HEK293 (cell line): ENCODE data around the gene KCNJ16.

Source experiments
- CTCF ChIA-PET: fragments of 350-600 bp; formaldehyde crosslinking; extraction: SDS; loops from one replicate; lab custom pipeline; 2021; ENCODE audit warnings: antibody characterized with exemption; lab: Yijun Ruan, JAX
- POLR2A ChIA-PET: fragments of 300-600 bp; formaldehyde crosslinking; extraction: SDS; loops from one replicate; lab custom pipeline; 2020; ENCODE audit warnings: antibody characterized with exemption, inconsistent platforms; lab: Yijun Ruan, JAX
- H3K27ac ChIP-seq: fragments of 200-500 bp; sonication (Bioruptor generic); 2 replicates; pipeline ENCODE4 v1.5.1; 2014; ENCODE audit warnings: low read depth, low read length, control low read depth, inconsistent platforms; ENCODE audit errors: extremely low read depth
- H3K36me3 ChIP-seq, 2 experiments: fragments of 200-500 bp in 1 of 2; sonication (Bioruptor generic) in 1 of 2; 1 replicate in 1 of 2; 2 replicates in 1 of 2; pipeline ENCODE4 v1.5.1; 2014 to 2017; ENCODE audit warnings: inconsistent platforms in 2 of 2, low read length in 2 of 2; ENCODE audit not compliant: control insufficient read depth in 2 of 2, insufficient read depth in 1 of 2
- H3K4me1 ChIP-seq: fragments of 200-500 bp; sonication (Bioruptor generic); 2 replicates; pipeline ENCODE4 v1.5.1; 2014; ENCODE audit warnings: mild to moderate bottlenecking, low read length, inconsistent platforms; ENCODE audit not compliant: control insufficient read depth, insufficient read depth
- H3K4me3 ChIP-seq: 2 replicates; pipeline ENCODE4 v1.5.1; 2011; ENCODE audit warnings: low read depth, mild to moderate bottlenecking, control low read depth, low read length, moderate library complexity
- H3K9me3 ChIP-seq: fragments of 200-500 bp; sonication (Bioruptor generic); 2 replicates; pipeline ENCODE4 v1.5.1; 2014; ENCODE audit warnings: low read depth, low read length, inconsistent platforms; ENCODE audit not compliant: control insufficient read depth, insufficient read depth
- HOXC10 ChIP-seq: sonication (generic); formaldehyde crosslinking; IDR thresholded peaks from 2 replicates; pipeline ENCODE4 v1.8.1; 2023; ENCODE audit warnings: mild to moderate bottlenecking, missing genetic modification reagents
- OVOL3 ChIP-seq: fragments of 450-650 bp; formaldehyde crosslinking; IDR thresholded peaks from 2 replicates; pipeline ENCODE4 v1.5.1; 2016; ENCODE audit warnings: missing biosample characterization, missing genetic modification characterization
- RBAK ChIP-seq: fragments of 450-650 bp; formaldehyde crosslinking; IDR thresholded peaks from 2 replicates; pipeline ENCODE4 v1.5.1; 2016; ENCODE audit warnings: missing biosample characterization, missing genetic modification characterization
- SCRT1 ChIP-seq: fragments of 450-650 bp; formaldehyde crosslinking; IDR thresholded peaks from 2 replicates; pipeline ENCODE4 v1.5.1; 2016; ENCODE audit warnings: missing biosample characterization, missing genetic modification characterization, borderline replicate concordance
- ZEB2 ChIP-seq: fragments of 450-650 bp; formaldehyde crosslinking; IDR thresholded peaks from 2 replicates; pipeline ENCODE4 v1.5.1; 2016; ENCODE audit warnings: missing biosample characterization, missing genetic modification characterization
- ZFP3 ChIP-seq: fragments of 450-650 bp; formaldehyde crosslinking; IDR thresholded peaks from 2 replicates; pipeline ENCODE4 v1.5.1; 2016; ENCODE audit warnings: low read depth, missing biosample characterization, missing genetic modification characterization
- ZIC2 ChIP-seq: fragments of 450-650 bp; formaldehyde crosslinking; IDR thresholded peaks from 2 replicates; pipeline ENCODE4 v1.5.1; 2016; ENCODE audit warnings: missing biosample characterization, missing genetic modification characterization
- ZNF10 ChIP-seq: fragments of 450-650 bp; formaldehyde crosslinking; IDR thresholded peaks from 2 replicates; pipeline ENCODE4 v1.5.1; 2017; ENCODE audit warnings: missing biosample characterization, missing genetic modification characterization
- ZNF133 ChIP-seq: fragments of 450-650 bp; formaldehyde crosslinking; IDR thresholded peaks from 2 replicates; pipeline ENCODE4 v1.5.1; 2016; ENCODE audit warnings: missing biosample characterization, missing genetic modification characterization
- ZNF16 ChIP-seq: fragments of 450-650 bp; formaldehyde crosslinking; IDR thresholded peaks from 2 replicates; pipeline ENCODE4 v1.5.1; 2016; ENCODE audit warnings: low read depth, missing biosample characterization, missing genetic modification characterization
- ZNF175 ChIP-seq: fragments of 450-650 bp; formaldehyde crosslinking; IDR thresholded peaks from 2 replicates; pipeline ENCODE4 v1.5.1; 2016; ENCODE audit warnings: missing biosample characterization, missing genetic modification characterization
- ZNF202 ChIP-seq: fragments of 450-650 bp; formaldehyde crosslinking; IDR thresholded peaks from 2 replicates; pipeline ENCODE4 v1.5.1; 2016; ENCODE audit warnings: missing biosample characterization, missing genetic modification characterization, borderline replicate concordance
- ZNF214 ChIP-seq: fragments of 450-650 bp; formaldehyde crosslinking; IDR thresholded peaks from 2 replicates; pipeline ENCODE4 v1.5.1; 2017; ENCODE audit warnings: missing biosample characterization, mild to moderate bottlenecking, missing genetic modification characterization, borderline replicate concordance
- ZNF433 ChIP-seq: fragments of 450-650 bp; formaldehyde crosslinking; IDR thresholded peaks from 2 replicates; pipeline ENCODE4 v1.5.1; 2016; ENCODE audit warnings: missing biosample characterization, missing genetic modification characterization, low read depth
- ZNF549 ChIP-seq: fragments of 450-650 bp; IDR thresholded peaks from 2 replicates; pipeline ENCODE4 v1.5.1; 2018; ENCODE audit warnings: missing biosample characterization, missing genetic modification characterization, mild to moderate bottlenecking, inconsistent platforms, moderate library complexity
- ZNF596 ChIP-seq: fragments of 450-650 bp; IDR thresholded peaks from 2 replicates; pipeline ENCODE4 v1.5.0; 2018; ENCODE audit warnings: missing biosample characterization, mild to moderate bottlenecking, missing genetic modification characterization, moderate library complexity
- ZNF701 ChIP-seq: fragments of 450-650 bp; formaldehyde crosslinking; IDR thresholded peaks from 2 replicates; pipeline ENCODE4 v1.5.1; 2016; ENCODE audit warnings: missing biosample characterization, missing genetic modification characterization
- ZNF76 ChIP-seq: fragments of 450-650 bp; formaldehyde crosslinking; IDR thresholded peaks from 2 replicates; pipeline ENCODE4; 2016; ENCODE audit warnings: low read depth, missing biosample characterization, missing genetic modification characterization, borderline replicate concordance
- ZNF785 ChIP-seq: fragments of 450-650 bp; formaldehyde crosslinking; IDR thresholded peaks from 2 replicates; pipeline ENCODE4 v1.5.1; 2016; ENCODE audit warnings: missing biosample characterization, missing genetic modification characterization
- ZNF830 ChIP-seq: fragments of 450-650 bp; IDR thresholded peaks from 2 replicates; pipeline ENCODE4 v1.5.0; 2018; ENCODE audit warnings: missing biosample characterization, missing genetic modification characterization, low read depth, mild to moderate bottlenecking, moderate library complexity
- ZSCAN30 ChIP-seq: fragments of 450-650 bp; IDR thresholded peaks from 2 replicates; pipeline ENCODE4 v1.5.1; 2018; ENCODE audit warnings: missing biosample characterization, mild to moderate bottlenecking, missing genetic modification characterization, moderate library complexity
- ZXDB ChIP-seq: fragments of 450-650 bp; formaldehyde crosslinking; IDR thresholded peaks from 2 replicates; pipeline ENCODE4 v1.5.1; 2016; ENCODE audit warnings: missing biosample characterization, missing genetic modification characterization
- TF ChIP-seq, protein P1 (sequence below): fragments of 450-650 bp; formaldehyde crosslinking; IDR thresholded peaks from 2 replicates; pipeline ENCODE4 v1.5.1; 2016; ENCODE audit warnings: missing biosample characterization, missing genetic modification characterization
- TF ChIP-seq, protein P2 (sequence below): fragments of 450-650 bp; formaldehyde crosslinking; IDR thresholded peaks from 2 replicates; pipeline ENCODE4 v1.5.1; 2017; ENCODE audit warnings: missing biosample characterization, missing genetic modification characterization
- TF ChIP-seq, protein P3 (sequence below): fragments of 450-650 bp; formaldehyde crosslinking; IDR thresholded peaks from 2 replicates; pipeline ENCODE4 v1.5.1; 2017; ENCODE audit warnings: missing biosample characterization, mild to moderate bottlenecking, missing genetic modification characterization, moderate library complexity
- TF ChIP-seq, protein P4 (sequence below): fragments of 450-650 bp; formaldehyde crosslinking; IDR thresholded peaks from 2 replicates; pipeline ENCODE4 v1.5.1; 2016; ENCODE audit warnings: missing biosample characterization, missing genetic modification characterization
- TF ChIP-seq, protein P5 (sequence below): IDR thresholded peaks from 2 replicates; pipeline ENCODE4 v1.6.1; 2011; ENCODE audit warnings: mild to moderate bottlenecking, low read depth, low read length, borderline replicate concordance
- TF ChIP-seq, protein P6 (sequence below): fragments of 450-650 bp; formaldehyde crosslinking; IDR thresholded peaks from 2 replicates; pipeline ENCODE4 v1.5.1; 2016; ENCODE audit warnings: missing biosample characterization, missing genetic modification characterization

KCNJ16 gene

DNA sequence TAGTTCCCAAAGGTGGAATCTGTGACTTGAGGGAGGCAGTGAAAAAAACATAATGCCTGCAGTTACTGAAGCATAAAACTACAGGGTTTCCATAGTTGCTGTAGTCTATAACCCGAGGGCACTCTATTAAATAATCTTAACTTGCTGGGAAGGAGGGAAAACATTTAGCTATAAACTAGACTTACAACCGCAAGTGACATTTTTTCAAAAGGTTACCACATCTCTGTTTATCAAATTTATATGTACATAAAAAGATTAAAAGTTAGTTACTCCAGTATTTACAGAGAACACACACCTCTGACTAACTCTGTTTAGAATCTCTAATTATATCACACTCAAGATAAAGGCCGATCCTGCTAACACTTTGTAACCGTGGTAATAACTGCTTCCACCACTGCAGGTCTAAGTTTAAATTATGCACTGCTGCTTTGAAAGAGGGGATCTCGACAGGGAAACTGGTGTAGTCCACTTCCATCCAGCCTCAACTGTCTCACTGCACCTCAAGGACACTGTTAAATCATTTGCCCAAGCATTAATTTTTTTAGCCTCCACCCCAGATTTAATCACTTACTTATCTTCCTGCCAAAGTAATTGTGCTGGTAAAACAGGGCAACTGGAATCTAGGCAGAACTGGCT lies 14.6 kb downstream of the KCNJ16 start:
- Histone ChIP-seq H3K4me1 (peaks cover 14% of the 10 kb centered on the region), H3K9me3 (no peaks in the 10 kb centered on the region), H3K27ac (peak overlapping the region; percentile 67), H3K4me3 (no peak overlapping the region), H3K36me3 (no peaks in the 10 kb centered on the region)
- POLR2A ChIA-PET: no interaction called here
- CTCF ChIA-PET: no interaction called here
- TF ChIP-seq ZXDB (peak; percentile 80), ZSCAN30 (tag by site-specific recombination) (no peak), ZNF202 (tag by site-specific recombination) (no peak), ZNF214 (tag by site-specific recombination) (no peak), ZNF596 (tag by site-specific recombination) (peak; percentile 30; the same call in 1 of the 2 replicates), ZNF10 (tag by site-specific recombination) (no peak), ZEB2 (tag by site-specific recombination) (no peak), ZNF830 (tag by site-specific recombination) (no peak), ZNF785 (tag by site-specific recombination) (no peak), ZNF16 (tag by site-specific recombination) (no peak), ZNF549 (tag by site-specific recombination) (0 out of 2 replicates have a peak, but pooled peaks have one; percentile 4), RBAK (tag by site-specific recombination) (no peak), ZNF76 (tag by site-specific recombination) (no peak), SCRT1 (0 out of 2 replicates have a peak, but pooled peaks have one; percentile 21), ZIC2 (peak; percentile 39; the same call in 1 of the 2 replicates), ZNF433 (tag by site-specific recombination) (no peak), OVOL3 (tag by site-specific recombination) (peak; percentile 47; the same call in 1 of the 2 replicates), ZNF175 (tag by site-specific recombination) (no peak), HOXC10 (CRISPR knock-in tag) (no peak), ZNF133 (tag by site-specific recombination) (no peak), ZFP3 (tag by site-specific recombination) (no peak), ZNF701 (tag by site-specific recombination) (no peak)
- TF ChIP-seq, protein P1, sequence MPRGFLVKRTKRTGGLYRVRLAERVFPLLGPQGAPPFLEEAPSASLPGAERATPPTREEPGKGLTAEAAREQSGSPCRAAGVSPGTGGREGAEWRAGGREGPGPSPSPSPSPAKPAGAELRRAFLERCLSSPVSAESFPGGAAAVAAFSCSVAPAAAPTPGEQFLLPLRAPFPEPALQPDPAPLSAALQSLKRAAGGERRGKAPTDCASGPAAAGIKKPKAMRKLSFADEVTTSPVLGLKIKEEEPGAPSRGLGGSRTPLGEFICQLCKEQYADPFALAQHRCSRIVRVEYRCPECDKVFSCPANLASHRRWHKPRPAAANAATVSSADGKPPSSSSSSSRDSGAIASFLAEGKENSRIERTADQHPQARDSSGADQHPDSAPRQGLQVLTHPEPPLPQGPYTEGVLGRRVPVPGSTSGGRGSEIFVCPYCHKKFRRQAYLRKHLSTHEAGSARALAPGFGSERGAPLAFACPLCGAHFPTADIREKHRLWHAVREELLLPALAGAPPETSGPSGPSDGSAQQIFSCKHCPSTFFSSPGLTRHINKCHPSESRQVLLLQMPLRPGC (tag by site-specific recombination): 0 out of 2 replicates have a peak, but pooled peaks have one; percentile 45
- TF ChIP-seq, protein P2, sequence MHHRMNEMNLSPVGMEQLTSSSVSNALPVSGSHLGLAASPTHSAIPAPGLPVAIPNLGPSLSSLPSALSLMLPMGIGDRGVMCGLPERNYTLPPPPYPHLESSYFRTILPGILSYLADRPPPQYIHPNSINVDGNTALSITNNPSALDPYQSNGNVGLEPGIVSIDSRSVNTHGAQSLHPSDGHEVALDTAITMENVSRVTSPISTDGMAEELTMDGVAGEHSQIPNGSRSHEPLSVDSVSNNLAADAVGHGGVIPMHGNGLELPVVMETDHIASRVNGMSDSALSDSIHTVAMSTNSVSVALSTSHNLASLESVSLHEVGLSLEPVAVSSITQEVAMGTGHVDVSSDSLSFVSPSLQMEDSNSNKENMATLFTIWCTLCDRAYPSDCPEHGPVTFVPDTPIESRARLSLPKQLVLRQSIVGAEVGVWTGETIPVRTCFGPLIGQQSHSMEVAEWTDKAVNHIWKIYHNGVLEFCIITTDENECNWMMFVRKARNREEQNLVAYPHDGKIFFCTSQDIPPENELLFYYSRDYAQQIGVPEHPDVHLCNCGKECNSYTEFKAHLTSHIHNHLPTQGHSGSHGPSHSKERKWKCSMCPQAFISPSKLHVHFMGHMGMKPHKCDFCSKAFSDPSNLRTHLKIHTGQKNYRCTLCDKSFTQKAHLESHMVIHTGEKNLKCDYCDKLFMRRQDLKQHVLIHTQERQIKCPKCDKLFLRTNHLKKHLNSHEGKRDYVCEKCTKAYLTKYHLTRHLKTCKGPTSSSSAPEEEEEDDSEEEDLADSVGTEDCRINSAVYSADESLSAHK (tag by site-specific recombination): peak; percentile 59; the same call in 1 of the 2 replicates
- TF ChIP-seq, protein P3, sequence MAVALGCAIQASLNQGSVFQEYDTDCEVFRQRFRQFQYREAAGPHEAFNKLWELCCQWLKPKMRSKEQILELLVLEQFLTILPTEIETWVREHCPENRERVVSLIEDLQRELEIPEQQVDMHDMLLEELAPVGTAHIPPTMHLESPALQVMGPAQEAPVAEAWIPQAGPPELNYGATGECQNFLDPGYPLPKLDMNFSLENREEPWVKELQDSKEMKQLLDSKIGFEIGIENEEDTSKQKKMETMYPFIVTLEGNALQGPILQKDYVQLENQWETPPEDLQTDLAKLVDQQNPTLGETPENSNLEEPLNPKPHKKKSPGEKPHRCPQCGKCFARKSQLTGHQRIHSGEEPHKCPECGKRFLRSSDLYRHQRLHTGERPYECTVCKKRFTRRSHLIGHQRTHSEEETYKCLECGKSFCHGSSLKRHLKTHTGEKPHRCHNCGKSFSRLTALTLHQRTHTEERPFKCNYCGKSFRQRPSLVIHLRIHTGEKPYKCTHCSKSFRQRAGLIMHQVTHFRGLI (tag by site-specific recombination): no peak
- TF ChIP-seq, protein P4, sequence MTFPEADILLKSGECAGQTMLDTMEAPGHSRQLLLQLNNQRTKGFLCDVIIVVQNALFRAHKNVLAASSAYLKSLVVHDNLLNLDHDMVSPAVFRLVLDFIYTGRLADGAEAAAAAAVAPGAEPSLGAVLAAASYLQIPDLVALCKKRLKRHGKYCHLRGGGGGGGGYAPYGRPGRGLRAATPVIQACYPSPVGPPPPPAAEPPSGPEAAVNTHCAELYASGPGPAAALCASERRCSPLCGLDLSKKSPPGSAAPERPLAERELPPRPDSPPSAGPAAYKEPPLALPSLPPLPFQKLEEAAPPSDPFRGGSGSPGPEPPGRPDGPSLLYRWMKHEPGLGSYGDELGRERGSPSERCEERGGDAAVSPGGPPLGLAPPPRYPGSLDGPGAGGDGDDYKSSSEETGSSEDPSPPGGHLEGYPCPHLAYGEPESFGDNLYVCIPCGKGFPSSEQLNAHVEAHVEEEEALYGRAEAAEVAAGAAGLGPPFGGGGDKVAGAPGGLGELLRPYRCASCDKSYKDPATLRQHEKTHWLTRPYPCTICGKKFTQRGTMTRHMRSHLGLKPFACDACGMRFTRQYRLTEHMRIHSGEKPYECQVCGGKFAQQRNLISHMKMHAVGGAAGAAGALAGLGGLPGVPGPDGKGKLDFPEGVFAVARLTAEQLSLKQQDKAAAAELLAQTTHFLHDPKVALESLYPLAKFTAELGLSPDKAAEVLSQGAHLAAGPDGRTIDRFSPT (tag by site-specific recombination): no peak
- TF ChIP-seq, protein P5, sequence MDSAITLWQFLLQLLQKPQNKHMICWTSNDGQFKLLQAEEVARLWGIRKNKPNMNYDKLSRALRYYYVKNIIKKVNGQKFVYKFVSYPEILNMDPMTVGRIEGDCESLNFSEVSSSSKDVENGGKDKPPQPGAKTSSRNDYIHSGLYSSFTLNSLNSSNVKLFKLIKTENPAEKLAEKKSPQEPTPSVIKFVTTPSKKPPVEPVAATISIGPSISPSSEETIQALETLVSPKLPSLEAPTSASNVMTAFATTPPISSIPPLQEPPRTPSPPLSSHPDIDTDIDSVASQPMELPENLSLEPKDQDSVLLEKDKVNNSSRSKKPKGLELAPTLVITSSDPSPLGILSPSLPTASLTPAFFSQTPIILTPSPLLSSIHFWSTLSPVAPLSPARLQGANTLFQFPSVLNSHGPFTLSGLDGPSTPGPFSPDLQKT: no peak
- TF ChIP-seq, protein P6, sequence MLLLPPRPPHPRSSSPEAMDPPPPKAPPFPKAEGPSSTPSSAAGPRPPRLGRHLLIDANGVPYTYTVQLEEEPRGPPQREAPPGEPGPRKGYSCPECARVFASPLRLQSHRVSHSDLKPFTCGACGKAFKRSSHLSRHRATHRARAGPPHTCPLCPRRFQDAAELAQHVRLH (tag by site-specific recombination): peak; percentile 58
